WERI-Rb-1 (cell line): Measurements from ENCODE around the gene ALG9.

Experiments
- DNase-seq: peaks from one replicate; pipeline ENCODE4 v3.0.0-alpha.2; 2020
- H3K27ac ChIP-seq: fragments of 250-450 bp; sonication (Bioruptor Pico); 2 replicates; pipeline ENCODE4 v1.5.1; 2020; ENCODE audit warnings: mild to moderate bottlenecking, moderate library complexity
- H3K27me3 ChIP-seq: fragments of 250-450 bp; sonication (Bioruptor Pico); 2 replicates; pipeline ENCODE4 v1.5.1; 2021; ENCODE audit warnings: mild to moderate bottlenecking, low read depth, moderate library complexity; ENCODE audit not compliant: insufficient read depth, severe bottlenecking
- H3K36me3 ChIP-seq: fragments of 250-450 bp; sonication (Bioruptor Pico); 2 replicates; pipeline ENCODE4 v1.5.1; 2020; ENCODE audit warnings: mild to moderate bottlenecking, moderate library complexity
- H3K4me3 ChIP-seq: 2 replicates; pipeline ENCODE4 v1.5.1; 2011; ENCODE audit warnings: low read depth, mild to moderate bottlenecking, control low read depth, low read length
- H3K9me3 ChIP-seq: fragments of 250-450 bp; sonication (Bioruptor Pico); 2 replicates; pipeline ENCODE4 v1.5.1; 2021; ENCODE audit warnings: mild to moderate bottlenecking, moderate library complexity; ENCODE audit not compliant: severe bottlenecking
- TF ChIP-seq, protein P1 (sequence below): IDR thresholded peaks from 2 replicates; pipeline ENCODE4 v1.5.1; 2011; ENCODE audit warnings: low read depth, mild to moderate bottlenecking, control low read depth, inconsistent platforms, low read length

ALG9 gene

DNA sequence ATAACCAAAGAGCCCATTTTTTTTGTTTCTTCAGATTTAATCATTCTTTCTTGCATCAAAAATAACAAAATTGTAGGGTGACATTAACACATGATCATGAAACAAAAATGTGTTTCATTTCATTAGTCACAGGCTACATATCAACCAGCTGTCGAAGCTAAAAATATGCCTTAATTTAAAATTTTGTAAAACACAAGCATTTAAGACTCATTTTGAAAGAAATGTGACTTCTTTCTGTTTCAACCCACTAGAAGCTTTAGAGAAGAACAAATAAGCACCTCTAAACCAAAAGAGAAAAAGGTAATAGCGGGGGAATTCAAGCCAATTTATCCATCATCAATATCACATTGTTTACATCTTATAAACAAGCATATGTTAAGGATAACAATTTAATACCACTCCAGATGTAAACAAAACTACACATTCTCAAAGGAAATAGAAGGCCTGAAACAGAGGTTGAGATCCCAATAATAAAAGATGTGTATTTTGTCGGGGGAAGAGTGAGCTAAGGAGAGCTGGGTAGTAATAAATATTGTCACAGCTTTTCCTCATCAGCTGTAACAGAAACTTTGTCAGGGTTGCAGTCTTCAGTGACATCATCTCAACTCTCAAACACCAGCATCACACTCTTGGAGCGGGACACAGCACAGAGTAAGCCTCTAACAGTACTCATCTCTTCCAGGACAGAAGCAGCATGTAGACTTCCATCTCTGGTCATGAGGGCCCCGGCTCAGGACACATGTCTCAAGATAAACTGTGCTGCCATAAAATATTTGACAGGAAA lies 42.0 kb downstream of the ALG9 start:
- no peak for DNase-seq
- H3K27ac ChIP-seq: no peak overlapping the region
- H3K4me3 ChIP-seq: no peak overlapping the region
- peaks cover 3% of the 10 kb centered on the region; the same call in 1 of the 2 replicates for H3K36me3 ChIP-seq
- H3K9me3 ChIP-seq: no peaks in the 10 kb centered on the region
- TF ChIP-seq, protein P1, sequence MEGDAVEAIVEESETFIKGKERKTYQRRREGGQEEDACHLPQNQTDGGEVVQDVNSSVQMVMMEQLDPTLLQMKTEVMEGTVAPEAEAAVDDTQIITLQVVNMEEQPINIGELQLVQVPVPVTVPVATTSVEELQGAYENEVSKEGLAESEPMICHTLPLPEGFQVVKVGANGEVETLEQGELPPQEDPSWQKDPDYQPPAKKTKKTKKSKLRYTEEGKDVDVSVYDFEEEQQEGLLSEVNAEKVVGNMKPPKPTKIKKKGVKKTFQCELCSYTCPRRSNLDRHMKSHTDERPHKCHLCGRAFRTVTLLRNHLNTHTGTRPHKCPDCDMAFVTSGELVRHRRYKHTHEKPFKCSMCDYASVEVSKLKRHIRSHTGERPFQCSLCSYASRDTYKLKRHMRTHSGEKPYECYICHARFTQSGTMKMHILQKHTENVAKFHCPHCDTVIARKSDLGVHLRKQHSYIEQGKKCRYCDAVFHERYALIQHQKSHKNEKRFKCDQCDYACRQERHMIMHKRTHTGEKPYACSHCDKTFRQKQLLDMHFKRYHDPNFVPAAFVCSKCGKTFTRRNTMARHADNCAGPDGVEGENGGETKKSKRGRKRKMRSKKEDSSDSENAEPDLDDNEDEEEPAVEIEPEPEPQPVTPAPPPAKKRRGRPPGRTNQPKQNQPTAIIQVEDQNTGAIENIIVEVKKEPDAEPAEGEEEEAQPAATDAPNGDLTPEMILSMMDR: no peak
- H3K27me3 ChIP-seq: no peaks in the 10 kb centered on the region

DNA sequence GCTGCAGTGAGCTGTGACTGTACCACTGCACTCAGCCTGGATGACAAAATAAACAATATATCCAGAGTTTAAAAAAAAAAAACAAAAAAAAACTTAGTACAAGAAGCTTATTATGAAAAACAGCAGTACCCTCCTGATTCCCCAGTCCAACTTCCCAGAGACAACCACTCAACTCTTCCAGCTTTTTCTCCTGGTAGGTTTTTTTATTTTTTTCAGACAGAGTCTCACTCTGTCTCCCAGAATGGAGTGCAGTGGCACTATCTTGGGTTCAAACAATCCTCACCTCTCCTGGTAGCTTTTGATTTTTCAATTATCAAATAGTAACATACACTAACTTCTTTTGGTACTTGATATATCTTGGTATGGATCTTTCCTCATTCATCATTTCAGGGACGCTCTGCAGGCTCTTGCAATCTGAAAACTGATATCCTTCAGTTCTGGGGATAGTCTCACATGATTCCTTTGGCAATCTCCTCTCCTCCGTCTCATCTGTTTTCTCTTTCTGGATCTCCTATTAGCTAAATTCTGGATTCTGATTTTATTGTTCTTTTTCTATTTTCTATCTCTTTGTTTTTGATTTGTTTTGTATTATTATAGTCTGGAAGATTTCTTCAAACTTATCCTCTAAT lies 44.9 kb downstream of the ALG9 start:
- no peak for DNase-seq
- Histone ChIP-seq H3K4me3 (no peak overlapping the region), H3K27me3 (no peaks in the 10 kb centered on the region), H3K9me3 (no peaks in the 10 kb centered on the region), H3K27ac (no peak overlapping the region), H3K36me3 (peaks cover 3% of the 10 kb centered on the region; the same call in 1 of the 2 replicates)
- TF ChIP-seq, protein P1: no peak

DNA sequence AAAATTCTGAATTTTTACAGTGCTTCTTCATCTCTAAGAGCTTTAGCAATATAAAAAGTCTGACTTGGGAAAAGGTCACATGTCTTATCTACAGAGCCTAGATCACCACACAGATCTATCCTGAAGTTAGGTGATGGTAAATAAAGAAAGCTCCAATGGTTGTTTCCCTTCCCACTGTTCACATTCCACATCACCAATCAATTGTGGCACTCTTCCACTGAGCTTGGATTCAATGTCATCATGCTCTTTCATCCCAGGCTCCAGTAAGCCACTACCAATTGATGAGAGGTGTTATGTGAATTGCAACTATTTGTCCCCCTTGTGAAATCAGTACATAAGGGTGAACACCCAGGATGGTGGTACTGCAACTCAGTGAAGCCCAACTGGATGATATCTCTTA lies 47.8 kb downstream of the ALG9 start:
- no peaks in the 10 kb centered on the region for H3K36me3 ChIP-seq
- no peak overlapping the region for H3K27ac ChIP-seq
- H3K4me3 ChIP-seq: no peak overlapping the region
- no peak for DNase-seq
- no peaks in the 10 kb centered on the region for H3K27me3 ChIP-seq
- TF ChIP-seq, protein P1: no peak
- no peaks in the 10 kb centered on the region for H3K9me3 ChIP-seq

DNA sequence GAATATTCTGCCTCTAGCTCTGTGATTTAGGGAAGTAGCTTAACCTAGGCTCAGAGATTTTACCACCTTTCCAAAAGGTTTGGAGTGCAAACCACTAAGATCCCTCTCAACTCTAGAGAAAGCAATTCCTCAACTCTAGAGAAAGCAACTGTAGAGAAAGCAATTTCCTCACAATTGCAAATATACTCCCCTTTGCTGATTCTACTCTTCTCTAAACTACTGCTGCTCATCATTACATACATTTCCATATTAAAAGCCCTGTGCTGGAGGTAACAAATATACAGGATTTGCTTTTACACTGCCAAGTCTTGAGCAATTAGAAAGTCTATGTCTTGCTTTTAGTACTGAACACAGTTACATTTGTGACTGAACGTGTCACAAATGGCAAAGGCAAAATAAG lies 48.2 kb downstream of the ALG9 start:
- Histone ChIP-seq H3K27me3 (no peaks in the 10 kb centered on the region), H3K36me3 (no peaks in the 10 kb centered on the region), H3K4me3 (no peak overlapping the region), H3K9me3 (no peaks in the 10 kb centered on the region), H3K27ac (no peak overlapping the region)
- TF ChIP-seq, protein P1: no peak
- DNase-seq: no peak

DNA sequence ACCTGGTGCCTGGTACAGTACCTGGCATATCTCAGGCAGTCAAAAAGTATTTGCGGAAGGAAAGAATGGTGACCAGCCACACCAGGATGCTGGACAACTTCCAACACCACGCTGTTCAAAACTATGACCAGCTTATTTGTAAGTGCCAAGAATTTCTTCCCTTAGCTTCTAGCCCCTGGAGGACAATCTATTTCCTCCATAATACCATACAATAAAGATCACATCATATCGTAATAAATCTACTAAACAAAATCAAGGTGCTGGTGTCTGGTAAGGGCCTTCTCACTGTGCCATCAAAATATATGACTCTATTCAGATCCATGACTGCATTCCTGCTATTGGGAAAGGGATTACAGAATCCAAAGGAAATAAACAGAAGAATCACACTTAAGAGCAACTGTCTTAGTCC lies 51.5 kb downstream of the ALG9 start:
- peak overlapping the region; percentile 38 for H3K27ac ChIP-seq
- H3K36me3 ChIP-seq: no peaks in the 10 kb centered on the region; the same call in 1 of the 2 replicates
- TF ChIP-seq, protein P1: no peak
- no peak overlapping the region for H3K4me3 ChIP-seq
- H3K9me3 ChIP-seq: no peaks in the 10 kb centered on the region
- no peaks in the 10 kb centered on the region for H3K27me3 ChIP-seq
- DNase-seq: no peak
